NCI-H82 treated with DMSO at 0.1 percent for 48 hours (cell line): ENCODE results near the gene L1TD1.
"Not testable (repeated sequence)": the region's sequence is repeated elsewhere in the genome, so short reads cannot be mapped to it uniquely, and the experiment has no call there.

Experiments
- DNase-seq: peaks from one replicate; lab custom pipeline; 2025; ENCODE audit not compliant: unreplicated experiment; lab: John Stamatoyannopoulos, UW

The L1TD1 gene

GRCh38 chr1:62233926-62234450 is 39.3 kb downstream of the L1TD1 start:
- no peak for DNase-seq

- no peak for DNase-seq
These were observed 40.0 kb downstream of the L1TD1 start for GRCh38 chr1:62234688-62235087.

GRCh38 chr1:62235576-62235975 is 40.9 kb downstream of the L1TD1 start:
- no peak for DNase-seq

GRCh38 chr1:62237361-62237760 is 42.7 kb downstream of the L1TD1 start:
- no peak for DNase-seq

GRCh38 chr1:62237950-62238374 is 43.3 kb downstream of the L1TD1 start:
- DNase-seq: no peak

GRCh38 chr1:62238507-62238906 is 43.9 kb downstream of the L1TD1 start:
- no peak for DNase-seq

- DNase-seq: not testable (repeated sequence)
These were observed 45.2 kb downstream of the L1TD1 start for GRCh38 chr1:62239652-62240403.

GRCh38 chr1:62240651-62241370 is 46.2 kb downstream of the L1TD1 start:
- no peak for DNase-seq

GRCh38 chr1:62241371-62242131 is 46.9 kb downstream of the L1TD1 start:
- peak; percentile 83 for DNase-seq

GRCh38 chr1:62244380-62244779 is 49.7 kb downstream of the L1TD1 start:
- DNase-seq: not testable (repeated sequence)

- DNase-seq: no peak
These were observed 50.6 kb downstream of the L1TD1 start for GRCh38 chr1:62245201-62245600.

- no peak for DNase-seq
These were observed 52.9 kb downstream of the L1TD1 start for GRCh38 chr1:62247391-62248168.

- peak; percentile 32 for DNase-seq
These were observed 55.6 kb downstream of the L1TD1 start for GRCh38 chr1:62250126-62250726.

- no peak for DNase-seq
These were observed 64.9 kb downstream of the L1TD1 start for GRCh38 chr1:62259551-62259950.

GRCh38 chr1:62260688-62261087 is 66.0 kb downstream of the L1TD1 start:
- no peak for DNase-seq
